ENCODE results near the gene NUDT8.
"Not testable (repeated sequence)": the region's sequence is repeated elsewhere in the genome, so short reads cannot be mapped to it uniquely, and the experiment has no call there.

Gene NUDT8

DNA sequence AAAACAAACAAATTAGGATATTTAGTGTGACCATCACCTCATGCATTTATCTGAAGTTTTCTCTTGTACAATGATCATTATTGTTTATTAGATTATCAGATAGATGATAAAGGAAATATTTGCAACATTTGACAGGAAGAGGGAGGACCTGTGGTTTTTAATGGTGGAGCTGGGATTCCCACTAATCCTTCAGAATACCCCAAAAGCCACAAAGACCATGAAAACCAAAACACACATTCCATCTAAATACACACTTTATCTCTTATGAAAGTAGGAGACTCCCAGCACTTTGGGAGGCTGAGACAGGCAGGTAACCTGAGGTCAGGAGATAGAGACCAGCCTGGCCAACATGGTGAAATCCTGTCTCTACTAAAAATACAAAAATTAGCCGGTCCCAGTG lies 30.6 kb downstream of the NUDT8 start:
- TF ChIP-seq, protein P1, sequence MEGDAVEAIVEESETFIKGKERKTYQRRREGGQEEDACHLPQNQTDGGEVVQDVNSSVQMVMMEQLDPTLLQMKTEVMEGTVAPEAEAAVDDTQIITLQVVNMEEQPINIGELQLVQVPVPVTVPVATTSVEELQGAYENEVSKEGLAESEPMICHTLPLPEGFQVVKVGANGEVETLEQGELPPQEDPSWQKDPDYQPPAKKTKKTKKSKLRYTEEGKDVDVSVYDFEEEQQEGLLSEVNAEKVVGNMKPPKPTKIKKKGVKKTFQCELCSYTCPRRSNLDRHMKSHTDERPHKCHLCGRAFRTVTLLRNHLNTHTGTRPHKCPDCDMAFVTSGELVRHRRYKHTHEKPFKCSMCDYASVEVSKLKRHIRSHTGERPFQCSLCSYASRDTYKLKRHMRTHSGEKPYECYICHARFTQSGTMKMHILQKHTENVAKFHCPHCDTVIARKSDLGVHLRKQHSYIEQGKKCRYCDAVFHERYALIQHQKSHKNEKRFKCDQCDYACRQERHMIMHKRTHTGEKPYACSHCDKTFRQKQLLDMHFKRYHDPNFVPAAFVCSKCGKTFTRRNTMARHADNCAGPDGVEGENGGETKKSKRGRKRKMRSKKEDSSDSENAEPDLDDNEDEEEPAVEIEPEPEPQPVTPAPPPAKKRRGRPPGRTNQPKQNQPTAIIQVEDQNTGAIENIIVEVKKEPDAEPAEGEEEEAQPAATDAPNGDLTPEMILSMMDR (IDR thresholded peaks at IDR 0.05; ENCODE audit: insufficient read depth, low read length, poor library complexity, severe bottlenecking): no peak
- Histone ChIP-seq H3K36me3 (ENCODE audit: control insufficient read depth, insufficient read depth, low read length) (no peaks in the 10 kb centered on the region), H3K4me3 (replicated peaks; ENCODE audit: low read depth, low read length) (no peak overlapping the region), H3K27me3 (replicated peaks; ENCODE audit: control insufficient read depth, insufficient read depth, low read length) (no peaks in the 10 kb centered on the region)
- DNase-seq (ENCODE audit: extremely low read depth, insufficient read length): no peak

- H3K4me3 ChIP-seq (replicated peaks; ENCODE audit: low read depth, low read length); DNase-seq (ENCODE audit: extremely low read depth, insufficient read length): not testable (repeated sequence)
Observed at GRCh38 chr11:67597963-67598362, 31.8 kb downstream of the NUDT8 start.

GRCh38 chr11:67597458-67597857 lies 32.3 kb downstream of the NUDT8 start:
- H3K36me3 ChIP-seq (ENCODE audit: control insufficient read depth, insufficient read depth, low read length); H3K27me3 ChIP-seq (replicated peaks; ENCODE audit: control insufficient read depth, insufficient read depth, low read length); H3K4me3 ChIP-seq (replicated peaks; ENCODE audit: low read depth, low read length); DNase-seq (ENCODE audit: extremely low read depth, insufficient read length): not testable (repeated sequence)

More at GRCh38 chr11:67597963-67598362, 31.8 kb downstream of the NUDT8 start:
- not testable (repeated sequence) for H3K27me3 ChIP-seq (replicated peaks; ENCODE audit: control insufficient read depth, insufficient read depth, low read length); H3K36me3 ChIP-seq (ENCODE audit: control insufficient read depth, insufficient read depth, low read length)

DNA sequence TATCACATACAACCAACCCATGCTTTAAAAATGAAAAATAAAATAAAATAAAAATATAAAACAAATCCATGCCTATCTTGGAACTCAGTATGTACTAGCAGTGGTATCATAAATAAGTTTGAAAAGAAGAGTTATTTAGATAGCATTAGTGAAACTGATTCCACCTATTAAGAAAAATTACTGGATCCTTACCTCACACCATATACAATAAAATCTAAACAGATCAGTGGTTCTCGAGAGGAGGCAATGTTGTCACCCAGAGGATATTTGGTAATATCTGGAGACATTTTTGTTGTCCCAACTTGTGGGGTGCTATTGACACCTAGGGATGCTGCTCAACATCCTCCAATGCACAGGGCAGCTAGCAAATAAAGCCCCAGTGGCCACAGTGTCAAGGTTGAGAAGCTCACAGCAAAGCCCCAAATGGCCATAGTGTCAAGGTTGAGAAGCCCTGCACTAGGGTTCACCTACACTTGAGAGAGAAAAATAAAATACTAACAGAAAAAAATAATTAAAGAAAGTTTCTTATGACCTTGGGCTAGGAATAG lies 32.9 kb downstream of the NUDT8 start:
- Histone ChIP-seq H3K27me3 (replicated peaks; ENCODE audit: control insufficient read depth, insufficient read depth, low read length) (no peaks in the 10 kb centered on the region), H3K36me3 (ENCODE audit: control insufficient read depth, insufficient read depth, low read length) (no peaks in the 10 kb centered on the region), H3K4me3 (replicated peaks; ENCODE audit: low read depth, low read length) (no peak overlapping the region)
- DNase-seq (ENCODE audit: extremely low read depth, insufficient read length): no peak
- TF ChIP-seq, protein P1 (IDR thresholded peaks at IDR 0.05; ENCODE audit: insufficient read depth, low read length, poor library complexity, severe bottlenecking): no peak

DNA sequence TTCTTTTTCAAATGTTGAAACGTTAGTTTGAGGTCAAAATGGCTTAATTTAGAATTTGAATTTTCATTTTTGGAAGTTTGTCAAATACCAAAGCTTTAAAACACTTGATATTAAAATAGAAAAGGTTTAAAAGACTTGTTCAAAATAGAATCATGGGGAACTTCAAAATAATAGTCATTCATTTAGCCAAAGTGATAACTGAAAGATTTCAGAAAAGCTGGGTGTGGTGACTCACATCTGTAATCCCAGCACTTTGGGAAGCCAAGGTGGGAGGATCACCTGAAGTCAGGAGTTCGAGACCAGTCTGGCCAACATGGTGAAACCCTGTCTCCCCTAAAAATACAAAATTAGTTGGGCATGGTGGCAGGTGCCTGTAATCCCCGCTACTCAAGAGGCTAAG lies 35.3 kb downstream of the NUDT8 start:
- TF ChIP-seq, protein P1 (IDR thresholded peaks at IDR 0.05; ENCODE audit: insufficient read depth, low read length, poor library complexity, severe bottlenecking): no peak
- DNase-seq (ENCODE audit: extremely low read depth, insufficient read length): no peak
- Histone ChIP-seq H3K36me3 (ENCODE audit: control insufficient read depth, insufficient read depth, low read length) (no peaks in the 10 kb centered on the region), H3K27me3 (replicated peaks; ENCODE audit: control insufficient read depth, insufficient read depth, low read length) (no peaks in the 10 kb centered on the region), H3K4me3 (replicated peaks; ENCODE audit: low read depth, low read length) (no peak overlapping the region)

- TF ChIP-seq, protein P1 (IDR thresholded peaks at IDR 0.05; ENCODE audit: insufficient read depth, low read length, poor library complexity, severe bottlenecking): no peak
- Histone ChIP-seq H3K36me3 (ENCODE audit: control insufficient read depth, insufficient read depth, low read length) (no peaks in the 10 kb centered on the region; the same call in 1 of the 2 replicates), H3K4me3 (replicated peaks; ENCODE audit: low read depth, low read length) (no peak overlapping the region), H3K27me3 (replicated peaks; ENCODE audit: control insufficient read depth, insufficient read depth, low read length) (no peaks in the 10 kb centered on the region)
- DNase-seq (ENCODE audit: extremely low read depth, insufficient read length): no peak
Observed at GRCh38 chr11:67593565-67593905, 36.2 kb downstream of the NUDT8 start.
